Measurements from ENCODE around the gene TBC1D4. TPM values are rescaled to one million over a fixed set of nuclear protein-coding genes. Genes with fewer than 3 reads are reported as not detected.

TBC1D4 gene
- total RNA-seq, 1 experiment from 2014 or later, result 15.1 TPM

- peak overlapping the region; percentile 31 for H3K9ac ChIP-seq (ENCODE audit: low read length)
- intact Hi-C loops (cut with micrococcal nuclease), result loop anchor here (5.0 kb wide), 1 partner anchor 51 kb away; no protein-coding TSS in a partner anchor
- POLR2A ChIA-PET (ENCODE audit: unreplicated experiment), result interaction anchor here (0.9 kb wide), 1 partner anchor 18 kb away, joined by 4 read pairs; no protein-coding TSS in a partner anchor
These were observed 115.3 kb downstream of the TBC1D4 start for GRCh38 chr13:75366380-75367280.

GRCh38 chr13:75365724-75366173 lies 116.2 kb downstream of the TBC1D4 start:
- ChIA-PET CTCF (interaction anchor here (0.6 to 2.2 kb wide), 2 partner anchors 116 to 978 kb away, joined by 4 to 11 read pairs; partner anchors contain the start of gene TBC1D4), POLR2A (ENCODE audit: unreplicated experiment) (interaction anchor here (0.6 to 0.9 kb wide), 2 partner anchors 17 to 66 kb away, joined by 3 to 4 read pairs; no protein-coding TSS in a partner anchor)
- no TSS peak for BruUV-seq (replicated peaks)
- no peaks in the 10 kb centered on the region for H3K9me2 ChIP-seq (replicated peaks; ENCODE audit: low read length)
- H3K79me2 ChIP-seq (ENCODE audit: low read length), result peaks cover 14% of the 10 kb centered on the region
- peak overlapping the region; percentile 84 for H3K27ac ChIP-seq (ENCODE audit: low read length)
- intact Hi-C loops (cut with micrococcal nuclease), result loop anchor here (2.0 to 5.0 kb wide), 3 partner anchors 52 to 107 kb away; no protein-coding TSS in a partner anchor
- H3K27me3 ChIP-seq (ENCODE audit: low read length), result no peaks in the 10 kb centered on the region
- DNase-seq (peak; percentile 92), ATAC-seq (peak; percentile 90)
- H3K4me3 ChIP-seq (ENCODE audit: low read length), result peak overlapping the region; percentile 42
- H3K9ac ChIP-seq (ENCODE audit: low read length), result peak overlapping the region; percentile 39
- no peak for TF ChIP-seq EZH2 (IDR thresholded peaks at IDR 0.05; ENCODE audit: low read length, unreplicated experiment)
- 0 out of 2 replicates have a peak, but pooled peaks have one; percentile 26 for TF ChIP-seq CTCF (conservative IDR thresholded peaks at IDR 0.05; ENCODE audit: low read depth, low read length)
- no peak for TF ChIP-seq EZH2phosphoT487 (IDR thresholded peaks at IDR 0.05; ENCODE audit: borderline replicate concordance, low read length)
- no peaks in the 10 kb centered on the region for H3F3A ChIP-seq (ENCODE audit: low read length, unreplicated experiment)
- no peak overlapping the region for H2AFZ ChIP-seq (ENCODE audit: low read length)
- no peaks in the 10 kb centered on the region for H4K20me1 ChIP-seq (ENCODE audit: low read length)
- no peaks in the 10 kb centered on the region for H3K9me3 ChIP-seq (ENCODE audit: low read length)
- H3K36me3 ChIP-seq (ENCODE audit: low read depth, low read length), result no peaks in the 10 kb centered on the region
- H3K4me2 ChIP-seq (ENCODE audit: low read length), result peak overlapping the region; percentile 72
- peaks cover 52% of the 10 kb centered on the region for H3K4me1 ChIP-seq (ENCODE audit: insufficient read depth, low read length)

More at GRCh38 chr13:75366380-75367280, 115.3 kb downstream of the TBC1D4 start:
- H3K4me3 ChIP-seq (ENCODE audit: low read length), result peak overlapping the region; percentile 42
- no peaks in the 10 kb centered on the region for H3K9me3 ChIP-seq (ENCODE audit: low read length)
- H4K20me1 ChIP-seq (ENCODE audit: low read length), result no peaks in the 10 kb centered on the region
- peaks cover 14% of the 10 kb centered on the region for H3K79me2 ChIP-seq (ENCODE audit: low read length)
- BruUV-seq (replicated peaks), result TSS peak; percentile 98
- peaks cover 52% of the 10 kb centered on the region for H3K4me1 ChIP-seq (ENCODE audit: insufficient read depth, low read length)
- DNase-seq, result no peak
- H3K9me2 ChIP-seq (replicated peaks; ENCODE audit: low read length), result no peaks in the 10 kb centered on the region
- ATAC-seq, result no peak
- no peaks in the 10 kb centered on the region for H3K36me3 ChIP-seq (ENCODE audit: low read depth, low read length)
- H3K27me3 ChIP-seq (ENCODE audit: low read length), result no peaks in the 10 kb centered on the region
- H3K4me2 ChIP-seq (ENCODE audit: low read length), result peak overlapping the region; percentile 72
- H2AFZ ChIP-seq (ENCODE audit: low read length), result no peak overlapping the region
- no peaks in the 10 kb centered on the region for H3F3A ChIP-seq (ENCODE audit: low read length, unreplicated experiment)
- TF ChIP-seq EZH2phosphoT487 (IDR thresholded peaks at IDR 0.05; ENCODE audit: borderline replicate concordance, low read length), result no peak
- TF ChIP-seq EZH2 (IDR thresholded peaks at IDR 0.05; ENCODE audit: low read length, unreplicated experiment), result no peak
- no peak; the same call in 1 of the 2 replicates for TF ChIP-seq CTCF (conservative IDR thresholded peaks at IDR 0.05; ENCODE audit: low read depth, low read length)
- peak overlapping the region; percentile 84 for H3K27ac ChIP-seq (ENCODE audit: low read length)
- CTCF ChIA-PET, result interaction anchor here (1.2 kb wide), 1 partner anchor 183 kb away, joined by 4 read pairs; the partner anchor contains the start of gene UCHL3
